HepG2 (cell line): Measurements from ENCODE around the gene MFSD11.

Source experiments
- ONECUT2 ChIP-seq: sonication (generic); formaldehyde crosslinking; IDR thresholded peaks from 2 replicates; pipeline ENCODE4 v1.4.0; 2020; ENCODE audit warnings: missing genetic modification reagents
- SALL2 ChIP-seq: sonication (generic); formaldehyde crosslinking; IDR thresholded peaks from 2 replicates; pipeline ENCODE4 v1.8.1; 2023; ENCODE audit warnings: mild to moderate bottlenecking, missing genetic modification reagents, inconsistent platforms
- TCF12 ChIP-seq, 2 experiments: fragments of 450-650 bp in 1 of 2; sonication (generic) in 1 of 2; formaldehyde crosslinking in 1 of 2; IDR thresholded peaks; 2 replicates each; pipeline versions ENCODE4 v1.6.1 to v1.8.0; 2017 to 2022; ENCODE audit warnings: antibody characterized with exemption in 1 of 2, mild to moderate bottlenecking in 1 of 2, missing genetic modification reagents in 1 of 2, moderate library complexity in 1 of 2
- YEATS4 ChIP-seq: sonication (generic); formaldehyde crosslinking; IDR thresholded peaks from 2 replicates; pipeline ENCODE4 v1.4.0; 2020; ENCODE audit warnings: missing genetic modification reagents, borderline replicate concordance
- ZNF274 ChIP-seq: sonication (generic); formaldehyde crosslinking; IDR thresholded peaks from 2 replicates; pipeline ENCODE4 v1.5.1; 2020; ENCODE audit warnings: mild to moderate bottlenecking, missing genetic modification reagents
- ZNF354B ChIP-seq: sonication (generic); formaldehyde crosslinking; IDR thresholded peaks from 2 replicates; pipeline ENCODE4 v1.8.0; 2022; ENCODE audit warnings: mild to moderate bottlenecking, missing genetic modification reagents
- TF ChIP-seq, protein P1 (sequence below): sonication (generic); formaldehyde crosslinking; IDR thresholded peaks from 2 replicates; pipeline ENCODE4 v1.4.0; 2020; ENCODE audit warnings: missing genetic modification reagents
- TF ChIP-seq, protein P2 (sequence below): sonication (generic); formaldehyde crosslinking; IDR thresholded peaks from 2 replicates; pipeline ENCODE4 v1.5.0; 2020; ENCODE audit warnings: mild to moderate bottlenecking, missing genetic modification reagents, moderate library complexity
- TF ChIP-seq, protein P3 (sequence below): sonication (generic); formaldehyde crosslinking; IDR thresholded peaks from 2 replicates; pipeline ENCODE4 v1.5.1; 2020; ENCODE audit warnings: missing genetic modification reagents, mild to moderate bottlenecking, borderline replicate concordance
- TF ChIP-seq, protein P4 (sequence below): sonication (generic); formaldehyde crosslinking; IDR thresholded peaks from 2 replicates; pipeline ENCODE4 v1.5.0; 2020; ENCODE audit warnings: mild to moderate bottlenecking, missing genetic modification reagents
- TF ChIP-seq, protein P5 (sequence below): sonication (generic); formaldehyde crosslinking; IDR thresholded peaks from 2 replicates; pipeline ENCODE4 v1.4.0; 2020; ENCODE audit warnings: mild to moderate bottlenecking, missing genetic modification reagents
- TF ChIP-seq, protein P6 (sequence below): sonication (generic); formaldehyde crosslinking; IDR thresholded peaks from 2 replicates; pipeline ENCODE4 v1.5.0; 2020; ENCODE audit warnings: mild to moderate bottlenecking, missing genetic modification reagents
- TF ChIP-seq, protein P7 (sequence below): sonication (generic); formaldehyde crosslinking; IDR thresholded peaks from 2 replicates; pipeline ENCODE4 v1.5.0; 2020; ENCODE audit warnings: mild to moderate bottlenecking, low read depth, missing genetic modification reagents, borderline replicate concordance

DNA sequence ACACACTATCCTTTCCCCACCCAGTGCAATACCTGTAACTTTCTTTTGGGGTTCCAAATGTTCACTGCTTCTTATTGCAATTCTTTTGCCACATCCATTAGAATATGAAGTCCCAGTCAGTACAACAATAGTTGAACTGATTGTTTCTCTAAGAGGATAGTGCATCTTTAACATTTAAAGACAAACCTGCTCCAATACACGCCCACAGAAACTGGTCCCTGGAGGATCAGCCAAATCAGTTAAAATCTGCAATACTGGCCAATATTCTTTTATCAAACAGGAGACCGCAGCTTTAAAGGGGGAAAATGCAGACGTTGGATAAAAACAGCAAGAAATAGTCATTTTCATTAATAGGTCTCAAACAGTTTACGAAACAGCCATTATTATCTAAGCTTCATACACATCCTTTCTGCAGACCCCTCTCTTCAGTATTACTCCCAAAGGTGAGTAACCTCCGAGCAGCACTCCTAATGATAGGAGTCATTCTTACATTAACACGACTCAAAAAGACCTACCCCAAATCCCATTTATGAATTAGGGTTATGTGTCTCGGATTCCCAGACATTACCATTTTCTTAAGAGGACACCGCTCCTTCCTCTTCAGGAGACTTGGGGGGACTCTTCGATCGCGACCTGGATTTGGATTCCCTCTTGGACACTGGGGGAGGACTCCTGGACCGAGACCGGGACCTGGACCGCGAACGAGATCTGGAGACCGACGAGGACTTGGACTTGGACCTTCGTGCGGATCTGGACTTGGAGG lies 2.2 kb upstream of the MFSD11 start:
- TF ChIP-seq, protein P1, sequence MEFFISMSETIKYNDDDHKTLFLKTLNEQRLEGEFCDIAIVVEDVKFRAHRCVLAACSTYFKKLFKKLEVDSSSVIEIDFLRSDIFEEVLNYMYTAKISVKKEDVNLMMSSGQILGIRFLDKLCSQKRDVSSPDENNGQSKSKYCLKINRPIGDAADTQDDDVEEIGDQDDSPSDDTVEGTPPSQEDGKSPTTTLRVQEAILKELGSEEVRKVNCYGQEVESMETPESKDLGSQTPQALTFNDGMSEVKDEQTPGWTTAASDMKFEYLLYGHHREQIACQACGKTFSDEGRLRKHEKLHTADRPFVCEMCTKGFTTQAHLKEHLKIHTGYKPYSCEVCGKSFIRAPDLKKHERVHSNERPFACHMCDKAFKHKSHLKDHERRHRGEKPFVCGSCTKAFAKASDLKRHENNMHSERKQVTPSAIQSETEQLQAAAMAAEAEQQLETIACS (CRISPR knock-in tag) = no peak
- TF ChIP-seq ZNF354B (CRISPR knock-in tag) = no peak
- TF ChIP-seq, protein P2, sequence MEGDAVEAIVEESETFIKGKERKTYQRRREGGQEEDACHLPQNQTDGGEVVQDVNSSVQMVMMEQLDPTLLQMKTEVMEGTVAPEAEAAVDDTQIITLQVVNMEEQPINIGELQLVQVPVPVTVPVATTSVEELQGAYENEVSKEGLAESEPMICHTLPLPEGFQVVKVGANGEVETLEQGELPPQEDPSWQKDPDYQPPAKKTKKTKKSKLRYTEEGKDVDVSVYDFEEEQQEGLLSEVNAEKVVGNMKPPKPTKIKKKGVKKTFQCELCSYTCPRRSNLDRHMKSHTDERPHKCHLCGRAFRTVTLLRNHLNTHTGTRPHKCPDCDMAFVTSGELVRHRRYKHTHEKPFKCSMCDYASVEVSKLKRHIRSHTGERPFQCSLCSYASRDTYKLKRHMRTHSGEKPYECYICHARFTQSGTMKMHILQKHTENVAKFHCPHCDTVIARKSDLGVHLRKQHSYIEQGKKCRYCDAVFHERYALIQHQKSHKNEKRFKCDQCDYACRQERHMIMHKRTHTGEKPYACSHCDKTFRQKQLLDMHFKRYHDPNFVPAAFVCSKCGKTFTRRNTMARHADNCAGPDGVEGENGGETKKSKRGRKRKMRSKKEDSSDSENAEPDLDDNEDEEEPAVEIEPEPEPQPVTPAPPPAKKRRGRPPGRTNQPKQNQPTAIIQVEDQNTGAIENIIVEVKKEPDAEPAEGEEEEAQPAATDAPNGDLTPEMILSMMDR = no peak
- TF ChIP-seq, protein P3, sequence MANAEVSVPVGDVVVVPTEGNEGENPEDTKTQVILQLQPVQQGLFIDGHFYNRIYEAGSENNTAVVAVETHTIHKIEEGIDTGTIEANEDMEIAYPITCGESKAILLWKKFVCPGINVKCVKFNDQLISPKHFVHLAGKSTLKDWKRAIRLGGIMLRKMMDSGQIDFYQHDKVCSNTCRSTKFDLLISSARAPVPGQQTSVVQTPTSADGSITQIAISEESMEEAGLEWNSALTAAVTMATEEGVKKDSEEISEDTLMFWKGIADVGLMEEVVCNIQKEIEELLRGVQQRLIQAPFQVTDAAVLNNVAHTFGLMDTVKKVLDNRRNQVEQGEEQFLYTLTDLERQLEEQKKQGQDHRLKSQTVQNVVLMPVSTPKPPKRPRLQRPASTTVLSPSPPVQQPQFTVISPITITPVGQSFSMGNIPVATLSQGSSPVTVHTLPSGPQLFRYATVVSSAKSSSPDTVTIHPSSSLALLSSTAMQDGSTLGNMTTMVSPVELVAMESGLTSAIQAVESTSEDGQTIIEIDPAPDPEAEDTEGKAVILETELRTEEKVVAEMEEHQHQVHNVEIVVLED (CRISPR knock-in tag) = no peak
- TF ChIP-seq, protein P4, sequence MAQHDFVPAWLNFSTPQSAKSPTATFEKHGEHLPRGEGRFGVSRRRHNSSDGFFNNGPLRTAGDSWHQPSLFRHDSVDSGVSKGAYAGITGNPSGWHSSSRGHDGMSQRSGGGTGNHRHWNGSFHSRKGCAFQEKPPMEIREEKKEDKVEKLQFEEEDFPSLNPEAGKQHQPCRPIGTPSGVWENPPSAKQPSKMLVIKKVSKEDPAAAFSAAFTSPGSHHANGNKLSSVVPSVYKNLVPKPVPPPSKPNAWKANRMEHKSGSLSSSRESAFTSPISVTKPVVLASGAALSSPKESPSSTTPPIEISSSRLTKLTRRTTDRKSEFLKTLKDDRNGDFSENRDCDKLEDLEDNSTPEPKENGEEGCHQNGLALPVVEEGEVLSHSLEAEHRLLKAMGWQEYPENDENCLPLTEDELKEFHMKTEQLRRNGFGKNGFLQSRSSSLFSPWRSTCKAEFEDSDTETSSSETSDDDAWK (CRISPR knock-in tag) = no peak
- no peak for TF ChIP-seq YEATS4 (CRISPR knock-in tag)
- TF ChIP-seq, protein P5, sequence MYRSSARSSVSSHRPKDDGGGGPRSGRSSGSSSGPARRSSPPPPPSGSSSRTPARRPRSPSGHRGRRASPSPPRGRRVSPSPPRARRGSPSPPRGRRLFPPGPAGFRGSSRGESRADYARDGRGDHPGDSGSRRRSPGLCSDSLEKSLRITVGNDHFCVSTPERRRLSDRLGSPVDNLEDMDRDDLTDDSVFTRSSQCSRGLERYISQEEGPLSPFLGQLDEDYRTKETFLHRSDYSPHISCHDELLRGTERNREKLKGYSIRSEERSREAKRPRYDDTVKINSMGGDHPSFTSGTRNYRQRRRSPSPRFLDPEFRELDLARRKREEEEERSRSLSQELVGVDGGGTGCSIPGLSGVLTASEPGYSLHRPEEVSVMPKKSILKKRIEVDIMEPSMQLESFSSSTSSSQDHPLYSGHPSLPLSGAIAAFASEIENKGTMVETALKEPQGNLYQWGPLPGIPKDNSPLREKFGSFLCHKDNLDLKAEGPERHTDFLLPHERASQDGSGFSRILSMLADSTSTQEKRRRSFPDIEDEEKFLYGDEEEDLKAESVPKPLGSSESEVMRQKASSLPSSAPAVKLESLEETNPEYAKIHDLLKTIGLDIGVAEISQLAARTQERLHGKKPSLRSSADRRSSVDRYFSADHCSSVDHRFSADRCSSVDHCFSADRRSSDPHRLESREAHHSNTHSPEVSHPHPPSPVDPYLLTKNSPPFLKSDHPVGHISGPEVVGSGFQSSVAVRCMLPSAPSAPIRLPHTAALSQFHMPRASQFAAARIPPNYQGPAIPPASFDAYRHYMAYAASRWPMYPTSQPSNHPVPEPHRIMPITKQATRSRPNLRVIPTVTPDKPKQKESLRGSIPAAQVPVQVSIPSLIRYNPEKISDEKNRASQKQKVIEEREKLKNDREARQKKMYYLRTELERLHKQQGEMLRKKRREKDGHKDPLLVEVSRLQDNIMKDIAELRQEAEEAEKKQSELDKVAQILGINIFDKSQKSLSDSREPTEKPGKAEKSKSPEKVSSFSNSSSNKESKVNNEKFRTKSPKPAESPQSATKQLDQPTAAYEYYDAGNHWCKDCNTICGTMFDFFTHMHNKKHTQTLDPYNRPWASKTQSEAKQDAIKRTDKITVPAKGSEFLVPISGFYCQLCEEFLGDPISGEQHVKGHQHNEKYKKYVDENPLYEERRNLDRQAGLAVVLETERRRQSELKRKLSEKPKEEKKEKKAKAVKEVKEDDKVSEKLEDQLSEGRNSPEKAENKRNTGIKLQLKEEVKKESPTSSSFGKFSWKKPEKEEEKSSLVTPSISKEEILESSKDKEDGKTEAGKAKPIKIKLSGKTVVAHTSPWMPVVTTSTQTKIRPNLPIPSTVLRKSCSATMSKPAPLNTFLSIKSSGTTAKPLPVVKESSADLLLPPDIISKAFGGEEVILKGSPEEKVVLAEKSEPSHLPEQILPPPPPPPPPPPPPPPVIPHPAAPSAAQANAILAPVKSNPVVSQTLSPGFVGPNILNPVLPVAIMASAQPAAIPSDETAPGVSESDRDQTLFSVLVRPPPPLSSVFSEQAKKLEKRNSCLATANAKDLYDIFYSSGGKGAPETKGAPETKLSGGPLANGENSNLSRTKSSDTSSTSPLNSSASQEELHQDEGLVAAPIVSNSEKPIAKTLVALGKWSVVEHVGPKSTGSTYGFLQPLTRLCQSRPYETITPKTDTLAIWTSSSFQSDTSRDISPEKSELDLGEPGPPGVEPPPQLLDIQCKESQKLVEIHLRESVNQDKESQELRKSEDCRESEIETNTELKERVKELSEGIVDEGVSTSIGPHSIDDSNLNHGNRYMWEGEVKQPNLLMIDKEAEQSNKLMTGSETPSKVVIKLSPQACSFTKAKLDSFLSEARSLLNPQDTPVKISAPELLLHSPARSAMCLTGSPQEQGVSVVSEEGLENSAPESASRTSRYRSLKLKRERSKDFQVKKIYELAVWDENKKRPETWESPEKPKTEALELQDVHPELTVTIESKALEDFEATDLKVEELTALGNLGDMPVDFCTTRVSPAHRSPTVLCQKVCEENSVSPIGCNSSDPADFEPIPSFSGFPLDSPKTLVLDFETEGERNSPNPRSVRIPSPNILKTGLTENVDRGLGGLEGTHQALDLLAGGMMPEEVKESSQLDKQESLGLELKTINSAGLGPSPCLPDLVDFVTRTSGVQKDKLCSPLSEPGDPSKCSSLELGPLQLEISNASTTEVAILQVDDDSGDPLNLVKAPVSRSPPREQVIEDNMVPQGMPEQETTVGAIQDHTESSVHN (CRISPR knock-in tag) = no peak
- TF ChIP-seq, protein P6, sequence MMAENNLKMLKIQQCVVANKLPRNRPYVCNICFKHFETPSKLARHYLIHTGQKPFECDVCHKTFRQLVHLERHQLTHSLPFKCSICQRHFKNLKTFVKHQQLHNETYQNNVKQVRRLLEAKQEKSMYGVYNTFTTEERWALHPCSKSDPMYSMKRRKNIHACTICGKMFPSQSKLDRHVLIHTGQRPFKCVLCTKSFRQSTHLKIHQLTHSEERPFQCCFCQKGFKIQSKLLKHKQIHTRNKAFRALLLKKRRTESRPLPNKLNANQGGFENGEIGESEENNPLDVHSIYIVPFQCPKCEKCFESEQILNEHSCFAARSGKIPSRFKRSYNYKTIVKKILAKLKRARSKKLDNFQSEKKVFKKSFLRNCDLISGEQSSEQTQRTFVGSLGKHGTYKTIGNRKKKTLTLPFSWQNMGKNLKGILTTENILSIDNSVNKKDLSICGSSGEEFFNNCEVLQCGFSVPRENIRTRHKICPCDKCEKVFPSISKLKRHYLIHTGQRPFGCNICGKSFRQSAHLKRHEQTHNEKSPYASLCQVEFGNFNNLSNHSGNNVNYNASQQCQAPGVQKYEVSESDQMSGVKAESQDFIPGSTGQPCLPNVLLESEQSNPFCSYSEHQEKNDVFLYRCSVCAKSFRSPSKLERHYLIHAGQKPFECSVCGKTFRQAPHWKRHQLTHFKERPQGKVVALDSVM (CRISPR knock-in tag) = no peak
- TF ChIP-seq SALL2 (CRISPR knock-in tag) = no peak
- TF ChIP-seq, protein P7, sequence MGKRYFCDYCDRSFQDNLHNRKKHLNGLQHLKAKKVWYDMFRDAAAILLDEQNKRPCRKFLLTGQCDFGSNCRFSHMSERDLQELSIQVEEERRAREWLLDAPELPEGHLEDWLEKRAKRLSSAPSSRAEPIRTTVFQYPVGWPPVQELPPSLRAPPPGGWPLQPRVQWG (CRISPR knock-in tag) = no peak
- TF ChIP-seq ZNF274 (CRISPR knock-in tag) = no peak
- TF ChIP-seq TCF12 (IDR thresholded peaks at IDR 0.05) = no peak
- peak; percentile 47; the same call in 1 of the 2 replicates for TF ChIP-seq TCF12 (CRISPR knock-in tag; IDR thresholded peaks at IDR 0.05)
- no peak for TF ChIP-seq ONECUT2 (CRISPR knock-in tag)
